Panc1 (cell line): ENCODE results near the gene F11R. TPM values are rescaled to one million over a fixed set of nuclear protein-coding genes. Genes with fewer than 3 reads are reported as not detected.

Experiments used
- ATAC-seq: fragments of 200-7000 bp; cut with Tn5 transposase; 2 replicates; pipeline ENCODE4 v1.9.1; 2020; ENCODE audit warnings: mild to moderate bottlenecking, moderate library complexity
- BruUV-seq: library from RNA; stranded (reverse); fragments of 400-500 nt; replicated peaks from 2 replicates; lab custom pipeline; 2021; lab: Mats Ljungman, UMichigan
- CTCF ChIA-PET: fragments of 300-600 bp; sonication (Branson Sonifier 250); formaldehyde crosslinking; loops from one replicate; lab custom pipeline; 2022; ENCODE audit warnings: antibody characterized with exemption; lab: Charles Lee
- POLR2A ChIA-PET: fragments of 300-600 bp; sonication (Branson Sonifier 250); formaldehyde crosslinking; loops from one replicate; lab custom pipeline; 2022; ENCODE audit warnings: antibody characterized with exemption; lab: Charles Lee
- DNase-seq: peaks from one replicate; pipeline ENCODE4 v3.0.0-alpha.2; 2010; ENCODE audit warnings: low read depth, low spot score
- H3K27ac ChIP-seq: 2 replicates; pipeline ENCODE4 v1.5.1; 2011; ENCODE audit warnings: mild to moderate bottlenecking, low read length, inconsistent platforms
- H3K27me3 ChIP-seq: fragments of 200-500 bp; sonication (Bioruptor generic); 2 replicates; pipeline ENCODE4 v1.6.0; 2014; ENCODE audit warnings: low read length, inconsistent platforms; ENCODE audit not compliant: control insufficient read depth, insufficient read depth
- H3K36me3 ChIP-seq: fragments of 200-500 bp; sonication (Bioruptor generic); 2 replicates; pipeline ENCODE4 v1.5.1; 2014; ENCODE audit warnings: inconsistent platforms, mild to moderate bottlenecking, low read length, moderate library complexity; ENCODE audit not compliant: control insufficient read depth, insufficient read depth
- H3K4me1 ChIP-seq: 2 replicates; pipeline ENCODE4 v1.5.1; 2011; ENCODE audit warnings: inconsistent platforms, mild to moderate bottlenecking, low read length, moderate library complexity; ENCODE audit not compliant: control insufficient read depth, insufficient read depth
- H3K4me3 ChIP-seq, 2 experiments: 2 replicates each; pipeline ENCODE4 v1.5.1; 2011 to 2012; ENCODE audit warnings: low read depth in 2 of 2, low read length in 2 of 2, mild to moderate bottlenecking in 2 of 2, inconsistent platforms in 1 of 2, moderate library complexity in 1 of 2
- H3K9me3 ChIP-seq: fragments of 200-500 bp; sonication (Bioruptor generic); 2 replicates; pipeline ENCODE4 v1.5.1; 2014; ENCODE audit warnings: low read depth, mild to moderate bottlenecking, inconsistent platforms, low read length, moderate library complexity; ENCODE audit not compliant: control insufficient read depth, insufficient read depth
- POLR2AphosphoS5 ChIP-seq: IDR thresholded peaks from 2 replicates; pipeline ENCODE4 v1.6.1; 2012; ENCODE audit warnings: mild to moderate bottlenecking, low read depth, low read length, moderate library complexity
- SIN3A ChIP-seq: IDR thresholded peaks from 2 replicates; pipeline ENCODE4 v1.6.1; 2012; ENCODE audit warnings: low read depth, mild to moderate bottlenecking, low read length, moderate library complexity, borderline replicate concordance; ENCODE audit not compliant: insufficient read depth
- TCF7L2 ChIP-seq: IDR thresholded peaks from 2 replicates; pipeline ENCODE4 v1.6.1; 2011; ENCODE audit warnings: mild to moderate bottlenecking, low read depth, low read length, inconsistent platforms
- in situ Hi-C: cut with HindIII; loops from 2 replicates; pipeline ENCODE4 v1.10.0; 2016; ENCODE audit warnings: low sequenced_read_pairs, low pct_unique_long_range_greater_than_20kb
- intact Hi-C: fragments of 100-400 bp; cut with micrococcal nuclease; formaldehyde crosslinking; loops from one replicate; pipeline ENCODE4 v1.10.0; 2022; ENCODE audit not compliant: unreplicated experiment
- total RNA-seq: library from RNA; stranded (reverse); gene quantifications from one replicate; pipeline ENCODE4 v1.2.1, GENCODE V29; 2021; ENCODE audit not compliant: unreplicated experiment
- TF ChIP-seq, protein P1 (sequence below): fragments of 450-650 bp; IDR thresholded peaks from 2 replicates; pipeline ENCODE4 v1.5.1; 2017; ENCODE audit warnings: mild to moderate bottlenecking
- TF ChIP-seq, protein P2 (sequence below), 2 experiments: IDR thresholded peaks; 2 replicates each; pipeline ENCODE4 v1.6.1; 2011 to 2012; ENCODE audit warnings: low read depth in 2 of 2, control low read depth in 1 of 2, low read length in 1 of 2, mild to moderate bottlenecking in 1 of 2, moderate library complexity in 1 of 2; ENCODE audit not compliant: insufficient read depth in 1 of 2

F11R gene
- total RNA-seq, 1 experiment from 2014 or later = 63.0 TPM

DNA sequence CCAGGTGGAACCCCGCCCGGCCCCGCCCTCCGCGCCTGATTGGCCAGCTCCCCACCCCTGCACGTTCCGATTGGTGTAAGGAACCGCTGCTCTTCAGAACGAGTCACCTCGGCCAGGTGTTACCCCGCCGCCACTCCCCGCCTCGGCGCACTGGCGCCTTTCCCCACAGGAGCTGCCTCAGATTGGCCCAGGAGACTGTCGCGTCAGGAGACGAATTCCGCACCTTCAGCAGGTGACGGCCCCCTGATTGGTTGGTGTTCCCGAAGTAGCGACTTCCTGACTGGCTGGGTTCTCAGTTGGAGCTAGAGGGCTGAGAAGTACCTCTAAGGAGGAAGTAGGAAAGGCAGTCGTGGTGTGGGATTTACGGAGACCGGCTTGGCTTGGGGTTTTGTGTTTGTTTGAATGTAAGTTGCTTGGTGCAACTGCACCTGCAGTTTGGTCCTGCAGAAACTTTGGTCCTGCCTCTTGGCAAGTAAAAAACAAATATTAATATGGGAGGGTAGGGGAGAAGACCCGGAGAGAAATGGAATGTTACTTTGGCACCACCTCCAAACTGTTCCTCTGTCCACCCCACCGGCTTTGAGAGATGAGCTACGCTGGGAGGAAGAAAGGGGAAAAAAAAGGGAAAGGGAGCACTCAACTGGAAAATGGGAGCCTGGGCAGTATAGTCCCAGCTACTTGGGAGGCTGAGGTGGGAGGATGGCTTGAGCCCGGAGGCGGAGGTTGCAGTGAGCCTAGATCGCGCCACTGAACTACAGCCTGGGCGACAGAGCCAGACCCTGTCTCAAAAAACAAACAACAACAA lies 415 bp upstream of the F11R start:
- ATAC-seq (peak; percentile 94), DNase-seq (no peak)
- in situ Hi-C loops = no loop called here
- ChIA-PET CTCF (interaction anchor here (0.6 to 1.8 kb wide), 4 partner anchors 17 to 727 kb away, joined by 3 to 10 read pairs (median 7); no protein-coding TSS in a partner anchor), POLR2A (interaction anchor here (0.6 to 0.7 kb wide), 3 partner anchors 52 to 145 kb away, joined by 5 to 8 read pairs (median 5); partner anchors contain the start of gene PPOX)
- Histone ChIP-seq H3K9me3 (no peaks in the 10 kb centered on the region), H3K36me3 (peaks cover 3% of the 10 kb centered on the region; the same call in 1 of the 2 replicates), H3K4me3 (peak overlapping the region; percentile 87 to 97), H3K27me3 (no peaks in the 10 kb centered on the region), H3K27ac (peak overlapping the region; percentile 67), H3K4me1 (peaks cover 27% of the 10 kb centered on the region)
- TF ChIP-seq, protein P1, sequence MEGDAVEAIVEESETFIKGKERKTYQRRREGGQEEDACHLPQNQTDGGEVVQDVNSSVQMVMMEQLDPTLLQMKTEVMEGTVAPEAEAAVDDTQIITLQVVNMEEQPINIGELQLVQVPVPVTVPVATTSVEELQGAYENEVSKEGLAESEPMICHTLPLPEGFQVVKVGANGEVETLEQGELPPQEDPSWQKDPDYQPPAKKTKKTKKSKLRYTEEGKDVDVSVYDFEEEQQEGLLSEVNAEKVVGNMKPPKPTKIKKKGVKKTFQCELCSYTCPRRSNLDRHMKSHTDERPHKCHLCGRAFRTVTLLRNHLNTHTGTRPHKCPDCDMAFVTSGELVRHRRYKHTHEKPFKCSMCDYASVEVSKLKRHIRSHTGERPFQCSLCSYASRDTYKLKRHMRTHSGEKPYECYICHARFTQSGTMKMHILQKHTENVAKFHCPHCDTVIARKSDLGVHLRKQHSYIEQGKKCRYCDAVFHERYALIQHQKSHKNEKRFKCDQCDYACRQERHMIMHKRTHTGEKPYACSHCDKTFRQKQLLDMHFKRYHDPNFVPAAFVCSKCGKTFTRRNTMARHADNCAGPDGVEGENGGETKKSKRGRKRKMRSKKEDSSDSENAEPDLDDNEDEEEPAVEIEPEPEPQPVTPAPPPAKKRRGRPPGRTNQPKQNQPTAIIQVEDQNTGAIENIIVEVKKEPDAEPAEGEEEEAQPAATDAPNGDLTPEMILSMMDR = no peak
- TF ChIP-seq POLR2AphosphoS5 = peak; percentile 33; the same call in 1 of the 2 replicates
- TF ChIP-seq SIN3A = no peak
- TF ChIP-seq TCF7L2 = no peak
- TF ChIP-seq, protein P2, sequence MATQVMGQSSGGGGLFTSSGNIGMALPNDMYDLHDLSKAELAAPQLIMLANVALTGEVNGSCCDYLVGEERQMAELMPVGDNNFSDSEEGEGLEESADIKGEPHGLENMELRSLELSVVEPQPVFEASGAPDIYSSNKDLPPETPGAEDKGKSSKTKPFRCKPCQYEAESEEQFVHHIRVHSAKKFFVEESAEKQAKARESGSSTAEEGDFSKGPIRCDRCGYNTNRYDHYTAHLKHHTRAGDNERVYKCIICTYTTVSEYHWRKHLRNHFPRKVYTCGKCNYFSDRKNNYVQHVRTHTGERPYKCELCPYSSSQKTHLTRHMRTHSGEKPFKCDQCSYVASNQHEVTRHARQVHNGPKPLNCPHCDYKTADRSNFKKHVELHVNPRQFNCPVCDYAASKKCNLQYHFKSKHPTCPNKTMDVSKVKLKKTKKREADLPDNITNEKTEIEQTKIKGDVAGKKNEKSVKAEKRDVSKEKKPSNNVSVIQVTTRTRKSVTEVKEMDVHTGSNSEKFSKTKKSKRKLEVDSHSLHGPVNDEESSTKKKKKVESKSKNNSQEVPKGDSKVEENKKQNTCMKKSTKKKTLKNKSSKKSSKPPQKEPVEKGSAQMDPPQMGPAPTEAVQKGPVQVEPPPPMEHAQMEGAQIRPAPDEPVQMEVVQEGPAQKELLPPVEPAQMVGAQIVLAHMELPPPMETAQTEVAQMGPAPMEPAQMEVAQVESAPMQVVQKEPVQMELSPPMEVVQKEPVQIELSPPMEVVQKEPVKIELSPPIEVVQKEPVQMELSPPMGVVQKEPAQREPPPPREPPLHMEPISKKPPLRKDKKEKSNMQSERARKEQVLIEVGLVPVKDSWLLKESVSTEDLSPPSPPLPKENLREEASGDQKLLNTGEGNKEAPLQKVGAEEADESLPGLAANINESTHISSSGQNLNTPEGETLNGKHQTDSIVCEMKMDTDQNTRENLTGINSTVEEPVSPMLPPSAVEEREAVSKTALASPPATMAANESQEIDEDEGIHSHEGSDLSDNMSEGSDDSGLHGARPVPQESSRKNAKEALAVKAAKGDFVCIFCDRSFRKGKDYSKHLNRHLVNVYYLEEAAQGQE (IDR thresholded peaks at IDR 0.05; ENCODE audit: insufficient read depth in 1 of 2, low read depth in 2 of 2, low read length in 1 of 2) = no peak
- intact Hi-C loops = no loop called here
- BruUV-seq = TSS peak; percentile 83

DNA sequence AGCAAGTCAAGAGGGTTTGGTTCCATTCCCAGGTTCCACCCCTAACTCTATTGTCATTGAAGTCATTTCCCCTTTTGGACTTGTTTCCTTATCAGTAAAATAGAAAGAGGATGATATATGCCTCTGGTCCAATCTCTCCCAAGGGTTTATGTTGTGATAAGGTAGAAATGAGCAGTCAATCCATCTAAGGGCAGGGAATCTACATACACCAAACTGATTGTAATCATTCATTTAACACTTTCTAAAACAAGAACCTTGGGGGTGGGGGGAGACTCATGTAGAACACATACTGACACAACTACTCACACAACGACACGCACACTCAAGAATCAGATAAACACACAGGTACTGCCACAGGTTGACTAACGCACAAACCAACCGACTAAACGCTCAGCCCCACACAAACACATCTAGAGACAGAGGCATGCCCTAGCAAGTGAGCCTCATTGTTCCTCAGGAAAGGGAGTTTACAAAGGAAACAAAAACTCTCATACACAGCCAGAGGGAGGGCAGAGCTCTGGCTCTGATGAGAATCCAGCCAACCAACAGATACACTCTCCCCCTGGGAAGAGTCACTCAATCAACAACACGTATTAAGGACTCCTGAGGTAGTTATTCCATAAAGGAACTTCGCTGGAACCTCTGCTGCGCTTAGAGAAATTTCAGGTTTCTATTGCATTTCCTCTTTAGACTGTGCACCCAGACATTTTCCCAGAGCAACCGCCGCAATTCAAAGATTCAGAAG lies 1.0 kb downstream of the F11R start:
- Histone ChIP-seq H3K27ac (peak overlapping the region; percentile 67), H3K36me3 (peaks cover 3% of the 10 kb centered on the region; the same call in 1 of the 2 replicates), H3K9me3 (no peaks in the 10 kb centered on the region), H3K4me1 (peaks cover 22% of the 10 kb centered on the region), H3K27me3 (no peaks in the 10 kb centered on the region), H3K4me3 (peak overlapping the region; percentile 87 to 97)
- in situ Hi-C loops (no loop called here), intact Hi-C loops (no loop called here)
- ATAC-seq (peak; percentile 7), DNase-seq (no peak)
- CTCF ChIA-PET = interaction anchor here (1.2 to 1.8 kb wide), 2 partner anchors 22 to 77 kb away, joined by 4 to 10 read pairs; no protein-coding TSS in a partner anchor
- TF ChIP-seq, protein P2 (IDR thresholded peaks at IDR 0.05; ENCODE audit: insufficient read depth in 1 of 2, low read depth in 2 of 2, low read length in 1 of 2) = no peak
- TF ChIP-seq, protein P1 = no peak
- TF ChIP-seq TCF7L2 = no peak
- POLR2A ChIA-PET = interaction anchor here (0.7 kb wide), 2 partner anchors 24 to 146 kb away, joined by 3 to 6 read pairs; no protein-coding TSS in a partner anchor
- no TSS peak for BruUV-seq
